ENCODE data around the gene GPR37.

The GPR37 gene

GRCh38 chr7:124724507-124725192 is 40.9 kb downstream of the GPR37 start:
- no peak for DNase-seq (ENCODE audit: low spot score)

- DNase-seq (ENCODE audit: low spot score): no peak
Observed at GRCh38 chr7:124724079-124724478, 41.5 kb downstream of the GPR37 start.

- no peak for DNase-seq (ENCODE audit: low spot score)
Observed at GRCh38 chr7:124723012-124723411, 42.6 kb downstream of the GPR37 start.

- DNase-seq (ENCODE audit: low spot score): no peak
Observed at GRCh38 chr7:124722292-124722691, 43.3 kb downstream of the GPR37 start.

- DNase-seq (ENCODE audit: low spot score): no peak
Observed at GRCh38 chr7:124720195-124720594, 45.4 kb downstream of the GPR37 start.

- DNase-seq (ENCODE audit: low spot score): no peak
Observed at GRCh38 chr7:124718032-124718766, 47.4 kb downstream of the GPR37 start.

GRCh38 chr7:124716894-124717293 is 48.7 kb downstream of the GPR37 start:
- DNase-seq (ENCODE audit: low spot score): no peak

GRCh38 chr7:124713086-124713485 is 52.5 kb downstream of the GPR37 start:
- no peak for DNase-seq (ENCODE audit: low spot score)

- DNase-seq (ENCODE audit: low spot score): no peak
Observed at GRCh38 chr7:124712017-124712416, 53.6 kb downstream of the GPR37 start.

- DNase-seq (ENCODE audit: low spot score): no peak
Observed at GRCh38 chr7:124702385-124702784, 63.2 kb downstream of the GPR37 start.

- DNase-seq (ENCODE audit: low spot score): no peak
Observed at GRCh38 chr7:124701955-124702354, 63.6 kb downstream of the GPR37 start.

- DNase-seq (ENCODE audit: low spot score): no peak
Observed at GRCh38 chr7:124700655-124701054, 64.9 kb downstream of the GPR37 start.

GRCh38 chr7:124698964-124699363 is 66.6 kb downstream of the GPR37 start:
- DNase-seq (ENCODE audit: low spot score): no peak

- no peak for DNase-seq (ENCODE audit: low spot score)
Observed at GRCh38 chr7:124697746-124698145, 67.8 kb downstream of the GPR37 start.

Measured in GM03348 (cell line).